Psoas muscle (tissue), 8 donors: ENCODE measurements around the gene PRKCD. TPM values are rescaled to one million over a fixed set of nuclear protein-coding genes. Genes with fewer than 3 reads are reported as not detected.

ENCODE experiments used
- ATAC-seq, 4 donors: fragments of 200-7000 bp; cut with Tn5 transposase; one replicate each; pipeline ENCODE4 v1.9.1; 2020; ENCODE audit warnings: moderate library complexity in 3 of 4, mild to moderate bottlenecking in 2 of 4
- DNase-seq, 2 donors: peaks; one replicate each; pipeline ENCODE4 v3.0.0-alpha.2; 2020
- H3K27ac ChIP-seq: fragments of 200-600 bp; one replicate; pipeline ENCODE4 v1.8.0; 2022
- H3K27me3 ChIP-seq, 3 donors: fragments of 200-600 bp in 1 of 3; one replicate each; pipeline versions ENCODE4 v1.6.1 to v1.8.0; 2013 to 2022; ENCODE audit warnings: low read length in 2 of 3, mild to moderate bottlenecking in 2 of 3, moderate library complexity in 1 of 3; ENCODE audit not compliant: insufficient read depth in 3 of 3
- H3K36me3 ChIP-seq, 2 donors: fragments of 200-600 bp in 1 of 2; one replicate each; pipeline versions ENCODE4 v1.6.1 to v1.8.0; 2013 to 2022; ENCODE audit warnings: low read depth in 1 of 2, mild to moderate bottlenecking in 1 of 2, moderate library complexity in 1 of 2; ENCODE audit not compliant: insufficient read depth in 1 of 2
- H3K4me1 ChIP-seq: fragments of 200-600 bp; one replicate; pipeline ENCODE4 v1.8.0; 2022
- H3K4me3 ChIP-seq: fragments of 200-600 bp; one replicate; pipeline ENCODE4 v1.8.0; 2022; ENCODE audit warnings: mild to moderate bottlenecking
- H3K9me3 ChIP-seq: fragments of 200-600 bp; one replicate; pipeline ENCODE4 v1.8.0; 2022
- WGBS, 3 donors: extraction: QIAGEN DNeasy Blood & Tissue Kit; methylation state at CpG; one replicate each; pipeline versions ENCODE4 v1.1.6 to v1.1.7; 2013; 5-methylcytosine and 5-hydroxymethylcytosine counted together
- intact Hi-C, 2 donors: fragments of 100-400 bp; cut with DNase I; formaldehyde crosslinking; loops; one replicate each; pipeline versions ENCODE4 v1.11.0 to v1.14.2; 2022
- polyA plus RNA-seq, 3 donors: library from polyadenylated mRNA; stranded (reverse); fragments of 200-250 nt; gene quantifications; one replicate each; pipeline ENCODE4 v1.2.3, GENCODE V29; 2013
- total RNA-seq, 4 donors: library from RNA; stranded (reverse); fragmentation: NEBNext Ultra II Directional in 2 of 4; extraction: Animal tissue kit (Norgen Biotek cat#: 25700) in 2 of 4; gene quantifications; one replicate each; pipeline versions ENCODE4 v1.2.1 to v1.2.4, GENCODE V29; 2021 to 2023
- TF ChIP-seq, protein P1 (sequence below): fragments of 200-600 bp; IDR thresholded peaks from one replicate; pipeline ENCODE4 v1.8.0; 2022; ENCODE audit warnings: antibody characterized with exemption
- donor health status: healthy with polysubstance abuse.
- donor health status: DM: no; HTN: no; CAD: no; lungs with moderate emphysema.
- donor health status: Bipolar disorder and iron deficiency.
- donor health status: healthy.
- donor health status: DM: yes; HTN: yes; CAD: no.
- donor health status: DM: no; HTN: no; CAD: no.
- donor health status: DM: no; HTN: no; CAD: no.
- donor health status: DM: yes; HTN: yes; CAD: no.

PRKCD gene
- total and polyA plus RNA-seq, 7 donors: 3.2 to 8.4 (median 4.4) TPM

DNA sequence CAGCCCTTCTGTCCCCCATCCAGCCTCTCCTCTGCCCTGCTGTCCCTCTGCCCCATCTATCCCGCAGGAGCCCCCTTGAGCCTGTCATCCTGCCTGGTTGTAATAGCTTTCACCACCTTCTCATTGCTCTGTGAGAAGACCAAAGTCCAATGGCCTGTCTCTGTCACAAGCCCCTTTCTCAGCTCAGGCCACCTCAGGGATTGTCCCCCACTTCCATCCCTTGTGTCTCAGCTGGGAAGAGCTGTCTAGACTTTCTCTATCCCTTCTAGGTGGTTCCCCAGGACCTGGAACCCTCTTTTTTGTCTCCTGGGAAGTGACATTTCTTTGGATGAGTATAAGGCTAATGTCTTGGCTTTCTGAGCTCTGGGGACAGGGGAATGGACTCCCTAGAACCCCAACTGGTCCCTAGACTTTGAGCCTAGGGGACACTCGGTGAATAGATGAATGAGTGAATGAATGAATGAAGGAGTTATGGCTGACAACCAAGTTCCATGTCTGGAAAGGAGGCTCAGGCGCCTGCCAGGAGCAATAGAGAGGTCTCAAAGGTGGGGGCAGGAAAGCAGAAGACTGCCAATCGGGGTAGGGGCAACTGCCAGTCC lies 849 bp upstream of the PRKCD start:
- Histone ChIP-seq H3K4me3 (peak overlapping the region; percentile 72), H3K27me3 (no peaks in the 10 kb centered on the region), H3K4me1 (peaks cover 17% of the 10 kb centered on the region), H3K9me3 (no peaks in the 10 kb centered on the region), H3K27ac (peak overlapping the region; percentile 85), H3K36me3 (no peaks in the 10 kb centered on the region)
- intact Hi-C loops: loop anchor here in 1 of 2 donors (5.0 kb wide), 1 partner anchor 33 kb away; no protein-coding TSS in a partner anchor
- 26 to 35% (median 28%) methylated on average over 4 of the region's 4 CpGs for WGBS, 3 donors
- DNase-seq (no peak), ATAC-seq (no peak)
- TF ChIP-seq, protein P1, sequence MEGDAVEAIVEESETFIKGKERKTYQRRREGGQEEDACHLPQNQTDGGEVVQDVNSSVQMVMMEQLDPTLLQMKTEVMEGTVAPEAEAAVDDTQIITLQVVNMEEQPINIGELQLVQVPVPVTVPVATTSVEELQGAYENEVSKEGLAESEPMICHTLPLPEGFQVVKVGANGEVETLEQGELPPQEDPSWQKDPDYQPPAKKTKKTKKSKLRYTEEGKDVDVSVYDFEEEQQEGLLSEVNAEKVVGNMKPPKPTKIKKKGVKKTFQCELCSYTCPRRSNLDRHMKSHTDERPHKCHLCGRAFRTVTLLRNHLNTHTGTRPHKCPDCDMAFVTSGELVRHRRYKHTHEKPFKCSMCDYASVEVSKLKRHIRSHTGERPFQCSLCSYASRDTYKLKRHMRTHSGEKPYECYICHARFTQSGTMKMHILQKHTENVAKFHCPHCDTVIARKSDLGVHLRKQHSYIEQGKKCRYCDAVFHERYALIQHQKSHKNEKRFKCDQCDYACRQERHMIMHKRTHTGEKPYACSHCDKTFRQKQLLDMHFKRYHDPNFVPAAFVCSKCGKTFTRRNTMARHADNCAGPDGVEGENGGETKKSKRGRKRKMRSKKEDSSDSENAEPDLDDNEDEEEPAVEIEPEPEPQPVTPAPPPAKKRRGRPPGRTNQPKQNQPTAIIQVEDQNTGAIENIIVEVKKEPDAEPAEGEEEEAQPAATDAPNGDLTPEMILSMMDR: no peak

DNA sequence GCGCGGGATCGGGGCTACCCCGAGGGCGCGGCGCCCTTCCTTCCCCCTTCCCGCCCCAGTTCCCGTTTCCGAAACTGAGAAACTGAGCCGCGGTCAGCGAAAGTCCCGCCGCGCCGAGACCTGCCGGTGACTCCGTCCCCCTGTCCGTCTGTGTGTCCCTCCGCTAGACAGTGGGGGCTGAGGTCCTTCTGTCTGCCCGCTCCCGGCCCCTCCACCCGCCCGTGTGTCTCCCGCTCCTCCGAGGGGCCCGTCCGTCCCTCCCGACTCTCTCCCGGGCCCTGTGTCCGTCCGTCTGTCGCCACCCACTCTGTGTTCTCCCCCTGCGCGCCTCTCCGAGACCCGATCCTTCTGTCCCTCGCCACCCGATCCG lies 426 bp downstream of the PRKCD start:
- TF ChIP-seq, protein P1: no peak
- intact Hi-C loops: loop anchor here in 1 of 2 donors (5.0 kb wide), 1 partner anchor 34 kb away; no protein-coding TSS in a partner anchor

DNA sequence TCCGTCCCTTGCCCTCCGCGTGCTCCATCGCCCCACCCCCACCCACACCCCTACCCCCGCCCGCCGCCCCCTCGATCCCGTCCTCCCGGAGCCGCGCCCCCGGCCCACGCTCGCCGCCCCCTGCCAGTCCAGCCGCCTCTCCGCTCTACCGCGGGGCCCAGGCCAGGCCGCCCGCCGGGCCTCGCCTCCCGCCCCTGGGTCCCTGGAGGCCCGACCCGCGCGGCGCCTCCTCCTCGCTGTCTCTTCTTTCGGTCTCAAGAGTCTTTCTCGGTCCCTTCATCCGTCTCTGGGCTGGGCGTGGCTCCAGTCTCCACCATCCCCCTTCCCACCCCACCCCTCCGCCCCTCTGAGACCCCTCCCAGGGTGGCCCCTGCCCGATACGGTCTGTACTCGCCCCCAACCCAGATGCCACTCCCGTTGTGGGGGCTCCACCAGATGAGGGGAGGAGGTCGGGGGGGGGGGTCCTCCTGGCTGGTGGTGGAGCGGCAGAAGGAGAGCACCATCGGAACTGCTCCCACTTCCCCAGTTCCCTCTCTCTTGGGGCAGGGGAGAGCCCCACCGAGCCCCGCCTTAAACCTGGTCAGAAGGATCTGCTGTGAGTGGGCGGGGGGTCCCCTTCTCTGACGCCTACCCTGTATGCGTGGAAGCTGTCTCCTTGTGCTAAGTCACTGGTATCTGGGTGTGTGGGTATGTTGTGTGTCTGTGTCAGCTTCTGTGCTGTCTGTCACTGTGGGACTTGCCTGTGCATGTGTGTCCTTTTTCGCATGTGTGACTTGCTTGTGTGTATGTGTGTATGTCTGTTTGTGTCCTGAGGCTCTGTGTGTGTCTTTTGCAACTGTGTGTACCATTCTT lies 1.0 kb downstream of the PRKCD start:
- ATAC-seq (no peak), DNase-seq (peak in 1 of 2 donors; percentile 37)
- 26 to 42% (median 37%) methylated on average over 26 to 49 of the region's 49 CpGs for WGBS, 3 donors
- H3K9me3 ChIP-seq: no peaks in the 10 kb centered on the region
- H3K4me1 ChIP-seq: peaks cover 19% of the 10 kb centered on the region
- no peaks in the 10 kb centered on the region for H3K36me3 ChIP-seq
- intact Hi-C loops: loop anchor here in 1 of 2 donors (5.0 kb wide), 1 partner anchor 35 kb away; no protein-coding TSS in a partner anchor
- peak overlapping the region; percentile 72 for H3K4me3 ChIP-seq
- peak overlapping the region; percentile 9 for H3K27ac ChIP-seq
- H3K27me3 ChIP-seq: no peaks in the 10 kb centered on the region
- TF ChIP-seq, protein P1: no peak

More for the DNA sequence above, 426 bp downstream of the PRKCD start:
- H3K27ac ChIP-seq: peak overlapping the region; percentile 85
- 1 to 3% (median 2%) methylated on average over 36 to 41 of the region's 41 CpGs for WGBS, 3 donors
- H3K27me3 ChIP-seq: no peaks in the 10 kb centered on the region
- peaks cover 13% of the 10 kb centered on the region for H3K4me1 ChIP-seq
- no peaks in the 10 kb centered on the region for H3K36me3 ChIP-seq
- no peak for ATAC-seq
- DNase-seq: peak; percentile 44 to 65
- H3K4me3 ChIP-seq: peak overlapping the region; percentile 72
- H3K9me3 ChIP-seq: no peaks in the 10 kb centered on the region

DNA sequence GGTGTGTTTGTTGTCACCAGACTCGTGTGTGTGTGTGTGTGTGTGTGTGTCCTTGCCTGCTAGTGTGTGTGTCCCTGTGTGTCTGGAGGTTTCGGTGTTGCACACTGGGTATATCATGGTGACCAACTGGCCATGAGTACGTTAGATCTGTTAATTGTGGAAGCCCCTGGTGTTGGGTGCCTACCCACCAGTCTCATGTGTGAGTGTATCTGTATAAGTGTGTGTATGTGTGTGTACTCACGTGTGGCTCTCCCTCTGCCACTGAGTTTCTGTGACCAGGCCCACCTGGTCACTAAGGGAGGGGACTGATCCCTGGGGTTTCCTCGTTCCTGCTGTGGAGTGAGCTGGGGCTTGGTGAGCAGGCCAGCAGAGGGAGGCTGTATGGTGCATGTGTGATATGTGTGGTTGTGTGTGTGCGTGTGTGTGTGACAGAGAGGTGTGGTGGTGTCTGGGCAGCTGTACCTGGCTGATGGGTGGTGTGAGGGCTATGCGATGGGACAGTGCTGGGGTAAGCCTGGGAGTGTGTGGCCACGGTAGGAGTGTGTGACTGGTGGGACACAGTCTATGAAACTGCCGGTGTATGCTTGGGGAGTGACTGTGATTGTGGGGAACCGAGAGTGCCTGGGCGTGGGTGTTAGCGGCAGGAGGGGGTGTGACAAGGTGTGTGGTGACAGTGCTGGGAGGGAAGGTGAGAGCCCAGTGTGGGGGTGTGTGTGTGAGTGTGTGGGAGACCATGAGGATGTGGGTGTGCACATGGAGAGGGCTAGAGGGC lies 1.8 kb downstream of the PRKCD start:
- TF ChIP-seq, protein P1: no peak
- WGBS, 3 donors: 76 to 82% (median 80%) methylated on average over 12 of the region's 12 CpGs
- no peaks in the 10 kb centered on the region for H3K9me3 ChIP-seq
- H3K4me1 ChIP-seq: peaks cover 19% of the 10 kb centered on the region
- no peaks in the 10 kb centered on the region for H3K36me3 ChIP-seq
- no peaks in the 10 kb centered on the region for H3K27me3 ChIP-seq
- H3K4me3 ChIP-seq: peak overlapping the region; percentile 72
- ATAC-seq: no peak
- no peak overlapping the region for H3K27ac ChIP-seq
- DNase-seq: no peak
- intact Hi-C loops: loop anchor here in 1 of 2 donors (5.0 kb wide), 1 partner anchor 36 kb away; no protein-coding TSS in a partner anchor
